Measurements from ENCODE around the gene MAST4.

GRCh38 chr5:66979738-66980137 lies 383.5 kb downstream of the MAST4 start:
- no peak for TF ChIP-seq CTCF (IDR thresholded peaks at IDR 0.05)
- no peak for TF ChIP-seq REST (IDR thresholded peaks at IDR 0.05)
- TF ChIP-seq POLR2A (IDR thresholded peaks at IDR 0.05; ENCODE audit: low read length), result no peak
- no peak for TF ChIP-seq SMC3 (IDR thresholded peaks at IDR 0.05)

All from A549 (cell line).